GM23338 (cell line): Measurements from ENCODE around the gene MYO9B. TPM values are rescaled to one million over a fixed set of nuclear protein-coding genes. Genes with fewer than 3 reads are reported as not detected.
A peak's percentile ranks its signal among the peaks of the same experiment; 100 is the strongest.

ENCODE experiments used
- ATAC-seq: fragments of 200-7000 bp; cut with Tn5 transposase; 3 replicates; pipeline ENCODE4 v1.9.1; 2020
- DNase-seq: peaks from one replicate; pipeline ENCODE4 v3.0.0-alpha.2; 2015; ENCODE audit warnings: low spot score
- H2AFZ ChIP-seq: fragments of 200-600 bp; sonication (generic); 2 replicates; pipeline ENCODE4 v1.8.0; 2016; ENCODE audit warnings: antibody characterized with exemption, mild to moderate bottlenecking, moderate library complexity
- H3F3A ChIP-seq: fragments of 200-600 bp; sonication (generic); replicated peaks from 2 replicates; pipeline ENCODE4 v1.8.0; 2017; ENCODE audit warnings: antibody characterized with exemption, mixed run types, low read depth
- H3K27ac ChIP-seq: fragments of 200-600 bp; sonication (generic); 2 replicates; pipeline ENCODE4 v1.6.1; 2016; ENCODE audit warnings: low read depth
- H3K27me3 ChIP-seq: fragments of 200-600 bp; sonication (generic); 2 replicates; pipeline ENCODE4 v1.8.0; 2016; ENCODE audit warnings: mild to moderate bottlenecking, mixed run types, moderate library complexity; ENCODE audit not compliant: insufficient read depth
- H3K36me3 ChIP-seq: fragments of 200-600 bp; sonication (generic); 2 replicates; pipeline ENCODE4 v1.8.0; 2016; ENCODE audit warnings: mild to moderate bottlenecking; ENCODE audit not compliant: insufficient read depth
- H3K4me1 ChIP-seq: fragments of 200-600 bp; sonication (generic); 2 replicates; pipeline ENCODE4 v1.8.0; 2016; ENCODE audit warnings: mild to moderate bottlenecking, moderate library complexity; ENCODE audit not compliant: insufficient read depth
- H3K4me2 ChIP-seq: fragments of 200-600 bp; sonication (generic); 2 replicates; pipeline ENCODE4 v1.7.1; 2017; ENCODE audit warnings: mixed run types
- H3K4me3 ChIP-seq: fragments of 200-600 bp; sonication (generic); 2 replicates; pipeline ENCODE4 v1.6.1; 2016; ENCODE audit warnings: mixed run types
- H3K79me2 ChIP-seq: fragments of 200-600 bp; sonication (generic); replicated peaks from 2 replicates; pipeline ENCODE4 v1.8.0; 2017; ENCODE audit warnings: mild to moderate bottlenecking; ENCODE audit not compliant: insufficient read depth
- H3K9me2 ChIP-seq: fragments of 200-600 bp; sonication (generic); 2 replicates; pipeline ENCODE4 v1.8.0; 2017; ENCODE audit not compliant: insufficient read depth
- H4K20me1 ChIP-seq: fragments of 200-600 bp; sonication (generic); replicated peaks from 2 replicates; pipeline ENCODE4 v1.8.0; 2017; ENCODE audit warnings: mild to moderate bottlenecking; ENCODE audit not compliant: insufficient read depth
- H3K27ac Mint-ChIP-seq: 2 replicates; pipeline ENCODE4 v1.8.0; 2020; ENCODE audit warnings: inconsistent platforms, mild to moderate bottlenecking, moderate library complexity, mixed read lengths
- H3K27me3 Mint-ChIP-seq: 3 replicates; pipeline ENCODE4 v1.8.0; 2022; ENCODE audit warnings: low read depth, mild to moderate bottlenecking, moderate library complexity, mixed read lengths, inconsistent platforms; ENCODE audit not compliant: insufficient read depth, poor library complexity
- H3K36me3 Mint-ChIP-seq: 3 replicates; pipeline ENCODE4 v1.8.0; 2021; ENCODE audit warnings: low read depth, mild to moderate bottlenecking, inconsistent platforms, moderate library complexity, mixed read lengths
- H3K4me1 Mint-ChIP-seq: 3 replicates; pipeline ENCODE4 v1.8.0; 2020; ENCODE audit warnings: mild to moderate bottlenecking, inconsistent platforms, mixed read lengths
- H3K4me3 Mint-ChIP-seq: 3 replicates; pipeline ENCODE4 v1.8.0; 2021; ENCODE audit warnings: moderate library complexity, mild to moderate bottlenecking, inconsistent platforms, mixed read lengths
- H3K9me3 Mint-ChIP-seq: 3 replicates; pipeline ENCODE4 v1.8.0; 2020; ENCODE audit warnings: moderate library complexity, mild to moderate bottlenecking, inconsistent platforms, mixed read lengths
- CREB1 ChIP-seq: fragments of 250-450 bp; sonication (Bioruptor Pico); IDR thresholded peaks from 2 replicates; pipeline ENCODE4 v1.5.0; 2020; ENCODE audit warnings: low read depth, mild to moderate bottlenecking, moderate library complexity
- CTCF ChIP-seq, 2 experiments: fragments of 200-600 bp in 1 of 2; sonication (generic) in 1 of 2; conservative IDR thresholded peaks; 2 replicates each; pipeline versions ENCODE4 v1.5.1 to v1.6.1; 2016 to 2017; ENCODE audit warnings: antibody characterized with exemption in 2 of 2, low read depth in 2 of 2, mild to moderate bottlenecking in 2 of 2, moderate library complexity in 1 of 2
- ETS1 ChIP-seq: IDR thresholded peaks from 2 replicates; pipeline ENCODE4 v1.6.1; 2016; ENCODE audit warnings: antibody characterized with exemption
- EZH2 ChIP-seq: fragments of 200-600 bp; sonication (generic); IDR thresholded peaks from one replicate; pipeline ENCODE4 v1.8.0; 2017; ENCODE audit warnings: antibody characterized with exemption, mild to moderate bottlenecking, low read depth; ENCODE audit not compliant: unreplicated experiment
- EZH2phosphoT487 ChIP-seq: fragments of 200-600 bp; sonication (generic); IDR thresholded peaks from one replicate; pipeline ENCODE4 v1.8.1; 2018; ENCODE audit warnings: antibody characterized with exemption; ENCODE audit not compliant: unreplicated experiment
- JUNB ChIP-seq: IDR thresholded peaks from one replicate; pipeline ENCODE4 v1.6.1; 2016; ENCODE audit warnings: antibody characterized with exemption; ENCODE audit not compliant: unreplicated experiment
- NANOG ChIP-seq: IDR thresholded peaks from 2 replicates; pipeline ENCODE4 v1.6.1; 2016; ENCODE audit warnings: antibody characterized with exemption, borderline replicate concordance
- POLR2AphosphoS5 ChIP-seq: IDR thresholded peaks from 2 replicates; pipeline ENCODE4 v1.6.1; 2016; ENCODE audit warnings: antibody characterized with exemption, low read depth
- REST ChIP-seq: IDR thresholded peaks from one replicate; pipeline ENCODE4 v1.6.1; 2018; ENCODE audit warnings: antibody characterized with exemption; ENCODE audit not compliant: unreplicated experiment
- STAT1 ChIP-seq: IDR thresholded peaks from one replicate; pipeline ENCODE4 v1.6.1; 2016; ENCODE audit warnings: antibody characterized with exemption; ENCODE audit not compliant: unreplicated experiment
- ZNF114 ChIP-seq: fragments of 250-450 bp; sonication (Bioruptor Pico); IDR thresholded peaks from 2 replicates; pipeline ENCODE4 v1.5.0; 2020; ENCODE audit warnings: mild to moderate bottlenecking, moderate library complexity
- ZNF331 ChIP-seq: fragments of 250-450 bp; sonication (Bioruptor Pico); IDR thresholded peaks from 2 replicates; pipeline ENCODE4 v1.5.0; 2020; ENCODE audit warnings: low read depth, mild to moderate bottlenecking, moderate library complexity
- ZNF462 ChIP-seq: fragments of 250-450 bp; sonication (Bioruptor Pico); IDR thresholded peaks from 2 replicates; pipeline ENCODE4 v1.5.0; 2020; ENCODE audit warnings: mild to moderate bottlenecking, moderate library complexity
- polyA plus RNA-seq: library from polyadenylated mRNA; unstranded; fragments of >200 nt; fragmentation: Nextera tagmentation; extraction: Ambion mirVana; gene quantifications from 2 replicates; pipeline ENCODE4 v1.2.1, GENCODE V29; 2016
- total RNA-seq: library from RNA; depleted of rRNA; stranded (reverse); fragments of >200 nt; shearing (Covaris generic); gene quantifications from 2 replicates; pipeline ENCODE4 v1.2.3, GENCODE V29; 2014

MYO9B gene
- total and polyA plus RNA-seq, 2 experiments from 2014 or later = 28.7 to 61.3 TPM

GRCh38 chr19:17112700-17113099 is 37.1 kb downstream of the MYO9B start:
- Mint-ChIP-seq H3K4me1 (peaks cover 47% of the 10 kb centered on the region), H3K27me3 (peaks cover 6% of the 10 kb centered on the region), H3K27ac (peak overlapping the region; percentile 70), H3K4me3 (no peak overlapping the region; the same call in 2 of the 3 replicates), H3K9me3 (no peaks in the 10 kb centered on the region; the same call in 2 of the 3 replicates), H3K36me3 (peaks cover 10% of the 10 kb centered on the region)
- Histone ChIP-seq H3F3A (peaks cover 8% of the 10 kb centered on the region), H3K79me2 (peaks cover 10% of the 10 kb centered on the region), H3K4me3 (no peak overlapping the region), H3K4me1 (peaks cover 24% of the 10 kb centered on the region), H2AFZ (no peak overlapping the region), H3K27me3 (no peaks in the 10 kb centered on the region), H4K20me1 (peaks cover 3% of the 10 kb centered on the region; the same call in 1 of the 2 replicates), H3K9me2 (no peaks in the 10 kb centered on the region), H3K27ac (0 out of 2 replicates have a peak overlapping the region, but pooled peaks have one; percentile 55), H3K4me2 (no peak overlapping the region), H3K36me3 (0 out of 2 replicates have a peak, but pooled peaks cover 3% of the 10 kb centered on the region)
- ATAC-seq (no peak), DNase-seq (no peak)
- TF ChIP-seq ETS1 = no peak
- no peak for TF ChIP-seq STAT1
- TF ChIP-seq ZNF331 (CRISPR knock-in tag) = no peak
- no peak for TF ChIP-seq ZNF114
- TF ChIP-seq CTCF (conservative IDR thresholded peaks at IDR 0.05; ENCODE audit: low read depth in 2 of 2) = no peak
- TF ChIP-seq EZH2phosphoT487 = no peak
- TF ChIP-seq POLR2AphosphoS5 = no peak
- TF ChIP-seq EZH2 = no peak
- no peak for TF ChIP-seq REST
- no peak for TF ChIP-seq JUNB
- TF ChIP-seq CREB1 (CRISPR knock-in tag) = no peak
- no peak for TF ChIP-seq ZNF462
- no peak for TF ChIP-seq NANOG
